AG10803 (cell line): ENCODE measurements around the gene GARIN1A.

Source experiments
- DNase-seq: peaks from one replicate; pipeline ENCODE4 v3.0.0; 2010; ENCODE audit warnings: low read depth
- H3K4me3 ChIP-seq: 2 replicates; pipeline ENCODE4 v1.5.1; 2011; ENCODE audit warnings: mild to moderate bottlenecking, low read length, control low read depth
- CTCF ChIP-seq: conservative IDR thresholded peaks from 2 replicates; pipeline ENCODE4 v1.5.1; 2011; ENCODE audit warnings: mild to moderate bottlenecking, low read length, control low read depth, inconsistent platforms

GARIN1A gene

GRCh38 chr7:128692623-128693270 is 20.7 kb downstream of the GARIN1A start:
- no peak for DNase-seq
- H3K4me3 ChIP-seq, result no peak overlapping the region
- no peak for TF ChIP-seq CTCF

- no peak for DNase-seq
- TF ChIP-seq CTCF, result no peak
- no peak overlapping the region for H3K4me3 ChIP-seq
Measured at GRCh38 chr7:128693373-128694015, 21.4 kb downstream of the GARIN1A start.

GRCh38 chr7:128694738-128695137 is 22.6 kb downstream of the GARIN1A start:
- H3K4me3 ChIP-seq, result no peak overlapping the region
- no peak for TF ChIP-seq CTCF

GRCh38 chr7:128697302-128697905 is 25.3 kb downstream of the GARIN1A start:
- DNase-seq, result peak; percentile 72
- TF ChIP-seq CTCF, result peak; percentile 51
- peak overlapping the region; percentile 64 for H3K4me3 ChIP-seq

More at GRCh38 chr7:128694738-128695137, 22.6 kb downstream of the GARIN1A start:
- no peak for DNase-seq

GRCh38 chr7:128699196-128699712 is 27.2 kb downstream of the GARIN1A start:
- DNase-seq, result no peak

GRCh38 chr7:128699895-128700294 is 27.8 kb downstream of the GARIN1A start:
- no peak for TF ChIP-seq CTCF
- H3K4me3 ChIP-seq, result no peak overlapping the region
- DNase-seq, result no peak

More at GRCh38 chr7:128699196-128699712, 27.2 kb downstream of the GARIN1A start:
- no peak overlapping the region for H3K4me3 ChIP-seq
- no peak for TF ChIP-seq CTCF
